ENCODE measurements around the gene KRTAP10-1. TPM values are rescaled to one million over a fixed set of nuclear protein-coding genes. Genes with fewer than 3 reads are reported as not detected.

Gene KRTAP10-1
- total RNA-seq, 1 donor from 2014 or later: not detected

- ATAC-seq (no peak), DNase-seq (ENCODE audit: low spot score) (peak; percentile 45)
- intact Hi-C loops (cut with DNase I): no loop called here
Measured at GRCh38 chr21:44521928-44522752, 17.9 kb downstream of the KRTAP10-1 start.

- ATAC-seq (no peak), DNase-seq (ENCODE audit: low spot score) (no peak)
- intact Hi-C loops (cut with DNase I): no loop called here
Measured at GRCh38 chr21:44521301-44521927, 18.6 kb downstream of the KRTAP10-1 start.

- DNase-seq (ENCODE audit: low spot score) (no peak), ATAC-seq (no peak)
- intact Hi-C loops (cut with DNase I): no loop called here
Measured at GRCh38 chr21:44520326-44521300, 19.4 kb downstream of the KRTAP10-1 start.

GRCh38 chr21:44519346-44520325 is 20.4 kb downstream of the KRTAP10-1 start:
- DNase-seq (ENCODE audit: low spot score) (no peak), ATAC-seq (no peak)
- intact Hi-C loops (cut with DNase I): loop anchor here (10.0 kb wide), 1 partner anchor 275 kb away; no protein-coding TSS in a partner anchor

GRCh38 chr21:44518686-44519085 is 21.3 kb downstream of the KRTAP10-1 start:
- DNase-seq (ENCODE audit: low spot score): no peak
- ATAC-seq: no peak
- intact Hi-C loops (cut with DNase I): loop anchor here (10.0 kb wide), 1 partner anchor 276 kb away; no protein-coding TSS in a partner anchor

GRCh38 chr21:44517175-44517899 is 22.7 kb downstream of the KRTAP10-1 start:
- ATAC-seq (peak; percentile 36), DNase-seq (ENCODE audit: low spot score) (no peak)
- intact Hi-C loops (cut with DNase I): loop anchor here (10.0 kb wide), 1 partner anchor 277 kb away; no protein-coding TSS in a partner anchor

- no peak for ATAC-seq
- intact Hi-C loops (cut with DNase I): loop anchor here (10.0 kb wide), 1 partner anchor 278 kb away; no protein-coding TSS in a partner anchor
- no peak for DNase-seq (ENCODE audit: low spot score)
Measured at GRCh38 chr21:44516828-44517174, 23.2 kb downstream of the KRTAP10-1 start.

GRCh38 chr21:44516342-44516741 is 23.7 kb downstream of the KRTAP10-1 start:
- DNase-seq (ENCODE audit: low spot score) (no peak), ATAC-seq (no peak)
- intact Hi-C loops (cut with DNase I): loop anchor here (10.0 kb wide), 1 partner anchor 278 kb away; no protein-coding TSS in a partner anchor

- no peak for DNase-seq (ENCODE audit: low spot score)
- no peak for ATAC-seq
- intact Hi-C loops (cut with DNase I): loop anchor here (10.0 kb wide), 1 partner anchor 279 kb away; no protein-coding TSS in a partner anchor
Measured at GRCh38 chr21:44515359-44516165, 24.4 kb downstream of the KRTAP10-1 start.

GRCh38 chr21:44514746-44515358 is 25.1 kb downstream of the KRTAP10-1 start:
- no peak for DNase-seq (ENCODE audit: low spot score)
- intact Hi-C loops (cut with DNase I): loop anchor here (10.0 kb wide), 1 partner anchor 280 kb away; no protein-coding TSS in a partner anchor
- no peak for ATAC-seq

GRCh38 chr21:44514218-44514520 is 25.8 kb downstream of the KRTAP10-1 start:
- DNase-seq (ENCODE audit: low spot score) (no peak), ATAC-seq (no peak)
- intact Hi-C loops (cut with DNase I): loop anchor here (10.0 kb wide), 1 partner anchor 281 kb away; no protein-coding TSS in a partner anchor

- ATAC-seq (no peak), DNase-seq (ENCODE audit: low spot score) (no peak)
- intact Hi-C loops (cut with DNase I): loop anchor here (10.0 kb wide), 1 partner anchor 281 kb away; no protein-coding TSS in a partner anchor
Measured at GRCh38 chr21:44513389-44514217, 26.4 kb downstream of the KRTAP10-1 start.

GRCh38 chr21:44512496-44513388 is 27.3 kb downstream of the KRTAP10-1 start:
- ATAC-seq (no peak), DNase-seq (ENCODE audit: low spot score) (no peak)
- intact Hi-C loops (cut with DNase I): loop anchor here (10.0 kb wide), 1 partner anchor 282 kb away; no protein-coding TSS in a partner anchor

GRCh38 chr21:44511938-44512275 is 28.1 kb downstream of the KRTAP10-1 start:
- no peak for ATAC-seq
- intact Hi-C loops (cut with DNase I): loop anchor here (10.0 kb wide), 1 partner anchor 283 kb away; no protein-coding TSS in a partner anchor
- no peak for DNase-seq (ENCODE audit: low spot score)
